ENCODE data around the gene ZSCAN4. TPM values are rescaled to one million over a fixed set of nuclear protein-coding genes. Genes with fewer than 3 reads are reported as not detected.
A peak's percentile ranks its signal among the peaks of the same experiment; 100 is the strongest.

ZSCAN4 gene
- total and polyA plus RNA-seq, 12 donors: 0.07 to 0.16 (median 0.14) TPM; not detected in 9

DNA sequence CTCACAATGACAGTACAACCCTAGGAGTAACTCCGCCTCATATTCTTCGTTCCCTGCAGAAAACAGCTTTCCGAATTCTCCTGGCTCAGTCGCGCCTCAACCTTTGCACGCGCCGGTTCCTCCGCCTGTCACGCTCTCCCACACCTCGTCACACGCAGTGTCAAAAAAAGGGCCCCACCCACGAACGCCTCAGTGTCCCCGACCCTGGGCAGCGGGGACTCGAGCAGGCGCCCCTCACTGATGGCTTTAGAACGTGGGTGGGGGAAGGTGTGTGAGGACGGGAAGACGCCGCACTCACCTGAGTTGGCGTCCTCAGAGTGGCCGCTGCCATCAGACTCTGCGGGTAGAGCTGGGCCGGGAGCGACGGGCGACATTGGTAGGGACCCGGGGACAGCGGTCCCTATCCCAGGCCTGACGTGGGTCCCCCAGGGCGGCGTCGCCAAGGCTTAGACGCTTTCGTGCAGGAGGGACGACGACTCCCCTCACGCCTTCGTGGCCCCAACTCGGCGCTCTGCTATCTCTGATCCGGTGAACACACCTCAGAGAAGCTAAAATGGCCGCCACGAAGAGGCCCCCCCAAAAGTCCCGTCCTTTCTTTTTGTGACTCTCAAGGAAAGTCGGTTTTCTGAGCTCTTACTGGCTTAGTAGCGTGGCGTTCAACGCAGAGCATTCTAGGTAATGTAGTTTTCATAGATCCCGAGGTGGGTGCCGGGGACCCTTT, 40.1 kb downstream of the ZSCAN4 start, which contains the start of gene ZNF154:
ZNF154 (minus strand) TSS at position 564 of the 721 bp plus-strand sequence; CDS start at position 331, 233 bp downstream.
- peaks cover 0 to 3% (median 0%) of the 10 kb centered on the region in 3 donors for H3K9me3 ChIP-seq (replicated peaks in 1 of 3)
- intact Hi-C loops (cut with DNase I): no loop called here
- 0 to 1% (median 1%) methylated on average over 27 to 53 of the region's 53 CpGs for WGBS, 4 donors
- peaks cover 0 to 2% of the 10 kb centered on the region in 2 donors for H3K36me3 ChIP-seq (replicated peaks in 1 of 2)
- no peaks in the 10 kb centered on the region for H3K27me3 ChIP-seq
- peak within 1 kb of the TSS in 2 of 4 donors; percentile 54 to 57 for H3K4me3 ChIP-seq
- peak within 1 kb of the TSS; percentile 38 to 87 (median 75) for H3K27ac ChIP-seq
- TF ChIP-seq, protein P1, sequence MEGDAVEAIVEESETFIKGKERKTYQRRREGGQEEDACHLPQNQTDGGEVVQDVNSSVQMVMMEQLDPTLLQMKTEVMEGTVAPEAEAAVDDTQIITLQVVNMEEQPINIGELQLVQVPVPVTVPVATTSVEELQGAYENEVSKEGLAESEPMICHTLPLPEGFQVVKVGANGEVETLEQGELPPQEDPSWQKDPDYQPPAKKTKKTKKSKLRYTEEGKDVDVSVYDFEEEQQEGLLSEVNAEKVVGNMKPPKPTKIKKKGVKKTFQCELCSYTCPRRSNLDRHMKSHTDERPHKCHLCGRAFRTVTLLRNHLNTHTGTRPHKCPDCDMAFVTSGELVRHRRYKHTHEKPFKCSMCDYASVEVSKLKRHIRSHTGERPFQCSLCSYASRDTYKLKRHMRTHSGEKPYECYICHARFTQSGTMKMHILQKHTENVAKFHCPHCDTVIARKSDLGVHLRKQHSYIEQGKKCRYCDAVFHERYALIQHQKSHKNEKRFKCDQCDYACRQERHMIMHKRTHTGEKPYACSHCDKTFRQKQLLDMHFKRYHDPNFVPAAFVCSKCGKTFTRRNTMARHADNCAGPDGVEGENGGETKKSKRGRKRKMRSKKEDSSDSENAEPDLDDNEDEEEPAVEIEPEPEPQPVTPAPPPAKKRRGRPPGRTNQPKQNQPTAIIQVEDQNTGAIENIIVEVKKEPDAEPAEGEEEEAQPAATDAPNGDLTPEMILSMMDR (IDR thresholded peaks at IDR 0.05): no peak
- peak; percentile 12 to 55 for TF ChIP-seq POLR2A (IDR thresholded peaks at IDR 0.05)
- peak; percentile 53 to 83 (median 62) for DNase-seq
- H3K4me1 ChIP-seq (replicated peaks in 1 of 2): peaks cover 4 to 6% of the 10 kb centered on the region in 2 donors

DNA sequence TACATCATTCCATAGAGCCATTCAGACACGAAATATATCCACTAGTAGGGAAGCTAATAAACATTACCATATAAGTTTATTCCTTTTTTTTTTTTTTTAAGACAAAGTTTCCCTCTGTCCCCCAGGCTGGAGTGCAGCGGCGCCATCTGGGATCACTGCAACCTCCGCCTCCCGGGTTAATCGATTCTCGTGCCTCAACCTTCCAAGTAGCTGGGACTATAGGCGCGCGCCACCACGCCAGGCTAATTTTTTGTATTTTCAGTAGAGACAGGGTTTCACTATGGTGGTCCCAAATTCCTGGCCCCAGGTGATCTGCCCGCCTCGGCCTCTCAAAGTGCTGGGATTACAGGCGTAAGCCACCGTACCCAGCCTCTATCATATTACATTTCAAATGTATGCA, 40.9 kb downstream of the ZSCAN4 start:
- no peak overlapping the region for H3K27ac ChIP-seq

DNA sequence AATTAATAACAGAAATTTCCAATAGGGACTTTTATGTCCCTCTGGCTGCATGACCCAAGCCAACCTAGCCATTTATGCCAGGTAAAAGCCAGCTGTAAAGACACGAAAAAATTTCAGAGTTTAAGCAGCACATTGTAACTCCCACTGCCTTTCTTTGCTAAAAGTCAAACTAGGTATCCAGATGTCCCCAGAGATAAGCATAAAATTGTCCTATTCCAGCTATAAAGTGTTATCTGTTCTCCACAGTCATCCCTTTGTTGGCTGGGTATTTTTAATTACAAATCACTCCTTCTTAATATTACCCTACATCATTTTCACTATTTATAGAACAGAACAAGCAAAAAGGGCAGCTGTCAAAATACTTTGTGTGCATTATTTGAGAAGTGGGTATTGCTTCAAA, 43.5 kb downstream of the ZSCAN4 start:
- intact Hi-C loops (cut with DNase I): no loop called here
- Histone ChIP-seq H3K4me1 (replicated peaks in 1 of 2) (peaks cover 4 to 6% of the 10 kb centered on the region in 2 donors), H3K27ac (no peak overlapping the region), H3K9me3 (replicated peaks in 1 of 3) (peaks cover 0 to 3% (median 0%) of the 10 kb centered on the region in 3 donors), H3K36me3 (replicated peaks in 1 of 2) (no peaks in the 10 kb centered on the region), H3K4me3 (no peak overlapping the region), H3K27me3 (no peaks in the 10 kb centered on the region)
- DNase-seq: no peak
- no peak for TF ChIP-seq POLR2A (IDR thresholded peaks at IDR 0.05)
- TF ChIP-seq, protein P1 (IDR thresholded peaks at IDR 0.05): no peak
- 64 to 78% (median 66%) methylated on average over 1 of the region's 1 CpG for WGBS, 4 donors

More for the DNA sequence above, 40.9 kb downstream of the ZSCAN4 start:
- TF ChIP-seq, protein P1 (IDR thresholded peaks at IDR 0.05): no peak
- no peak for TF ChIP-seq POLR2A (IDR thresholded peaks at IDR 0.05)
- Histone ChIP-seq H3K27me3 (no peaks in the 10 kb centered on the region), H3K4me3 (peak overlapping the region in 2 of 4 donors; percentile 54 to 57), H3K36me3 (replicated peaks in 1 of 2) (no peaks in the 10 kb centered on the region), H3K4me1 (replicated peaks in 1 of 2) (peaks cover 4 to 6% of the 10 kb centered on the region in 2 donors), H3K9me3 (replicated peaks in 1 of 3) (peaks cover 0 to 3% (median 0%) of the 10 kb centered on the region in 3 donors)
- intact Hi-C loops (cut with DNase I): no loop called here
- peak in 2 of 7 donors; percentile 11 to 19 for DNase-seq
- 64 to 79% (median 71%) methylated on average over 15 of the region's 15 CpGs for WGBS, 4 donors

DNA sequence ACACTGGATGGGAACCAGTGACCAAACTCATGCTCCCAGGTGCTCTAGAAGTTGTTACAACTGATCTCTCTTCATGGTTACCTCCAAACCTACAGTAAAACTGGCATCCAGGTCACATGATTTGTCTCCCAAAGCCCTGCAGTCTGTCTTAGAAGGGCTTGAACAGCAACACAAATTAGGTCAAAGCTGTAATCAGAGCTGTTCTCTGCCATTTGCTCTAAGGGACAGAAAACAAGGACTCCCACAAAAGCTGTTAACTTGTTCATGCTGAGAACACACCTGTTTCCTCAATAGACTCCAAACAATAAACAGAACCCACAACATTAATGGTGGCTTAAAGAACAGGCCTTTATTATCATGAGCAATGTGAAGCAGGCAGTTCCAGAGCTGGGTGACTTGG, 50.7 kb downstream of the ZSCAN4 start:
- H3K27me3 ChIP-seq: no peaks in the 10 kb centered on the region
- peaks cover 0 to 23% of the 10 kb centered on the region in 2 donors for H3K36me3 ChIP-seq (replicated peaks in 1 of 2)
- H3K4me1 ChIP-seq (replicated peaks in 1 of 2): no peaks in the 10 kb centered on the region
- no peak overlapping the region for H3K27ac ChIP-seq
- no peak for TF ChIP-seq POLR2A (IDR thresholded peaks at IDR 0.05)
- TF ChIP-seq, protein P1 (IDR thresholded peaks at IDR 0.05): no peak
- no peak overlapping the region for H3K4me3 ChIP-seq
- intact Hi-C loops (cut with DNase I): no loop called here
- no peak for DNase-seq
- peaks cover 0 to 16% (median 0%) of the 10 kb centered on the region in 3 donors for H3K9me3 ChIP-seq (replicated peaks in 1 of 3)
